Stimulated activated naive CD8-positive, alpha-beta T cell treated with anti-CD3 and anti-CD28 coated beads, Interleukin-15, Interleukin-2, amounts not matched to agents 100 U/mL and 50 U/mL, for 24 hours (primary cell): Measurements from ENCODE around the gene ADGRL2.
"Not testable (repeated sequence)": the region's sequence is repeated elsewhere in the genome, so short reads cannot be mapped to it uniquely, and the experiment has no call there.

Source experiments
- ATAC-seq: fragments of 150-1000 bp; cut with Tn5 transposase; one replicate; pipeline ENCODE4 v1.10.0; 2021
- DNase-seq: peaks from one replicate; pipeline ENCODE4 v3.0.0; 2021

The ADGRL2 gene

GRCh38 chr1:81850031-81850430 lies 49.3 kb downstream of the ADGRL2 start:
- ATAC-seq (no peak), DNase-seq (no peak)

- DNase-seq (no peak), ATAC-seq (no peak)
Measured at GRCh38 chr1:81850495-81850894, 49.8 kb downstream of the ADGRL2 start.

DNA sequence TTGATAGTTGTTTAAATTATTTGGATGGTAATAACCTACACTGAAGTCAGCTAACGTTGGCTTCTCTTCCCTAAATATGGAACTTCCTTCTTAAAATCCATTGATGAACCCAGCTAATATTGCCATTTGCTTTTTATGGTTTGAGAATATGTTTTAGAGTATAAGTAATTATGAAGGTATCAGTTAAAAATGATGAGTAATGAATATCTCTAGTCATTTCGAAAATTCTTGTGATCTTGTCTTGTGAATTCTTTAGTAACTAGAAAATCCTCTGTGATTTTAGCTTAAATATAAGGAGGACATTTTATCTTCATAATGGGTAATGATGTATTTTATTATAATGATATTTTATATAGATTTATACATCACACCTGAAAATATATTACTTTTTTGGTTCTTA lies 50.5 kb downstream of the ADGRL2 start:
- no peak for ATAC-seq
- DNase-seq, result no peak

- DNase-seq (no peak), ATAC-seq (no peak)
Measured at GRCh38 chr1:81852961-81853360, 52.2 kb downstream of the ADGRL2 start.

- no peak for DNase-seq
- no peak for ATAC-seq
Measured at GRCh38 chr1:81867235-81867634, 66.5 kb downstream of the ADGRL2 start.

DNA sequence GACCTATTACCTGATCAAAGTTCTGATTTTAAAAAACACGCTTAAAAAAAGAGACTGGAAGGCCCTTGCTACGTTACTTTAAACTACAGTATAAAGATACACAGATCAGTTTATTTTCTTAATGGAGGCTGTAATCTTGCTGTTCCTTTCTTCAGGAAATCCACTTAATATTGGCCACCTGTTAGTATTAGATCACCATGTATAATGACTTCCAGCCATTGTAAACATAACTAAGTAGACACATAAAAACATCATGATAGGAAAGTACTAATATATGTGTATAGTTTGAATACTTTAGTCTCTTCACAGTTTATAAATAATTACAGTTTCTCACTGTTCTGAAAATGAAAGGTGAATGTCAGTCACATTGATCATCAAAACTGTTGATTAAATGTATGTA lies 68.6 kb downstream of the ADGRL2 start:
- ATAC-seq (no peak), DNase-seq (no peak)

GRCh38 chr1:81871091-81871490 lies 70.4 kb downstream of the ADGRL2 start:
- not testable (repeated sequence) for ATAC-seq, DNase-seq

GRCh38 chr1:81873946-81874345 lies 73.2 kb downstream of the ADGRL2 start:
- DNase-seq (no peak), ATAC-seq (no peak)

DNA sequence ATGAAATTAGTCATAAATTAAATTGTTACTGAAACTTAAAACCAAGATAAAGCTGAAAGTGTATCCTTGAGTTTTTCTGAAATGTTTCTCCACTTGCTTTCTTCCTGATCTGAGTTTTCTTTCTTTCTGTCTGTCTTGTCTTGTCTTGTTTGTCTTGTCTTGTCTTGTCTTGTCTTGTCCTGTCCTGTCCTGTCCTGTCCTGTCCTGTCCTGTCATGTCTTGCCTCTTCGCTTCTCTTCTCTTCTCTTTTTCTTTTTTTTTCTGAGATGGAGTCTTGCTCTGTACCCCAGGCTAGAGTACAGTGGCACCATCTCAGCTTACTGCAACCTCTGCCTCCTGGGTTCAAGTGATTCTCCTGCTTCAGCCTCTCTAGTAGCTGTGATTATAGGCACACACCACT lies 73.7 kb downstream of the ADGRL2 start:
- no peak for ATAC-seq

GRCh38 chr1:81874940-81875339 lies 74.2 kb downstream of the ADGRL2 start:
- no peak for ATAC-seq
- no peak for DNase-seq

More for the DNA sequence above, 73.7 kb downstream of the ADGRL2 start:
- no peak for DNase-seq

DNA sequence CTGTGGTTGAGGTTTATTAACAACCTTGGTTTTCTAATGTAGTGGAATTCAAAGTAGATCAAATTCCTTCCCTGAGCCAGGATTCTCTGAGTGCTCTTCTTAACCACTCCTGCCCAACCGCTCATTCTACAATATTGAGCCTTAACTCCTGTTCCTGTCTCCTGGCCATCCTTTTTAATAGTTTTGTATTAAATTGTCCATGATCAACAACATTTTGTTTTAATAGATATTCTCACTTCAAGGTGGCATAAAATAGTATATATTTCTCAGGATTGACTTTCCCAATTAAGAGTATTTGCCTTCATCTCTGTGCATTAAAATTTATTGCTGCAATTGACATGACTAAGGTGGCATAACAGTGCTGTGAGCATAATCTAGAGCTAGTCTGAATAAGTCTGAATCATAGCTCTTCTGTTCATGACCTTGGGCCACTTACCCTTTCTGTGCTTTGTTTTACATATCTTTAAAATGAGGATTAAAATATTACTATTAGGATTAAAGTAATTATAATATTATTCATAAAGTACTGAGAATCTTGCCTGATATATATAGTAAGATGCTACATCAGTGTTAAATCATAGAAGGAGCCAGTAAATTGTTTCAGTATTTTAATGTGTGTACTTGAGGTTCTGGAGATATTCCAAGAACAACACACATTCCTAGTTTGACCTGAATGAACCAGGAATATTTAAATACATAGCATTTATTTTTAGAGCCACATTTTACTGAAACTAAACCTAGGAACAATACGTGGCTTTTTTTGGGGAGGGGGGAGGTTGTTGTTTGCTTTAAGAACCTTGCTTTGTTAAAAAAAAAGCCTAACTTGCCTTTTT lies 76.4 kb downstream of the ADGRL2 start:
- ATAC-seq (no peak), DNase-seq (no peak)

- no peak for ATAC-seq
- no peak for DNase-seq
Measured at GRCh38 chr1:81877940-81878339, 77.2 kb downstream of the ADGRL2 start.

- no peak for DNase-seq
- ATAC-seq, result no peak
Measured at GRCh38 chr1:81878538-81878937, 77.8 kb downstream of the ADGRL2 start.

GRCh38 chr1:81880781-81881180 lies 80.0 kb downstream of the ADGRL2 start:
- ATAC-seq (no peak), DNase-seq (no peak)

- ATAC-seq (no peak), DNase-seq (no peak)
Measured at GRCh38 chr1:81885291-81885690, 84.6 kb downstream of the ADGRL2 start.

GRCh38 chr1:81886292-81886691 lies 85.6 kb downstream of the ADGRL2 start:
- not testable (repeated sequence) for ATAC-seq, DNase-seq

DNA sequence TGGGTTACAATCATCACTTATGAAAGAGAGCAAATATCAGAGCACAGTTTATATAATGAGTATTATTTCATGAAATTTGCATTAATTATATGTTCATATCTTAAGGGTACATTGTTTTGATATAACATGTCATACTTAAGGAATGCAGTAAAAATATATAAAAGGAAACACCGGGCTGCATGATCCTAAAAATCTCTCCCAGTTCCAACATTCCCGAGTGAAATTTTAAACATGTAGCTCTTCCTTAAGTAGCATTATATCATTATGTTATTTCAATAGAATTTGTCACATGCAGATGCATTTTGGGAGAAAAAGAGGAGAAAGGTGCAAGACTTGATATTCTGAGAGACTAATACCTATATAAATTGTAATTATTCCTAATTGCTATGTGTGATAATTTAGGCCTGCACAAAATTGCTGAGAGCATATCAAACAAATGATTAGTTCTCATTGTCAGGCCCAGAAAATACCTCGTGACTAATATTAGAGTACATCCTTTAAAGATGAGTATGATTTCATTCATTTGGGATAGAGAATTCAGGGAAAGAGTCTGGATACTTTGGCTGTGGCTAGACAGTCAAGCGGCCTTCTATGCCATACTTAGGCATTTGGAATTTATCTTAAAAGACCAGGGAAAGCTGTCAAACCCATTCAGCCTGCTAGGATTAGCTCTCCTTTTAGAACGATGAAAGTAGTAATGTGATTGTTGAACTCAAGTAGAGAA lies 86.8 kb downstream of the ADGRL2 start:
- ATAC-seq (no peak), DNase-seq (no peak)

GRCh38 chr1:81889166-81889565 lies 88.4 kb downstream of the ADGRL2 start:
- DNase-seq, result no peak
- ATAC-seq, result no peak

- no peak for DNase-seq
- ATAC-seq, result no peak
Measured at GRCh38 chr1:81894867-81895266, 94.1 kb downstream of the ADGRL2 start.

GRCh38 chr1:81899214-81899821 lies 98.6 kb downstream of the ADGRL2 start:
- DNase-seq (no peak), ATAC-seq (no peak)

DNA sequence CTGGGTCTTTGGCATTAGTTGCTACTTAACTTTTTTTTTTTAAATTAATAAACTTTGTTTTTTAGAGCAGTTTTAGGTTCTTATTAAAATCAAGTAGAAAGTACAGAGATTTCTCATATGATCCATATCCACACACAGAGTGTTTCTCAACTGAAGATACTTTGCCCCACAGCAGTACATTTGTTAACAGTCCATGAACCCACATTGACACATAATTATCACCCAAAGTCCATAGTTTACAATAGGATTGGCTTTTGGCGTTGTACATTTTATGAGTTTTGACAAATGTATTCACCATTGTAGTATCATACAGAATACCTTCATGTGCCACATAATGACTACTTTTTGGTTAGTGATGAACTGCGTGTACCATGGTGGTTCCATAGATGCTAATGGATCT lies 106.8 kb downstream of the ADGRL2 start:
- no peak for DNase-seq

GRCh38 chr1:81912383-81912782 lies 111.6 kb downstream of the ADGRL2 start:
- no peak for ATAC-seq
- no peak for DNase-seq

More for the DNA sequence above, 106.8 kb downstream of the ADGRL2 start:
- ATAC-seq, result no peak

DNA sequence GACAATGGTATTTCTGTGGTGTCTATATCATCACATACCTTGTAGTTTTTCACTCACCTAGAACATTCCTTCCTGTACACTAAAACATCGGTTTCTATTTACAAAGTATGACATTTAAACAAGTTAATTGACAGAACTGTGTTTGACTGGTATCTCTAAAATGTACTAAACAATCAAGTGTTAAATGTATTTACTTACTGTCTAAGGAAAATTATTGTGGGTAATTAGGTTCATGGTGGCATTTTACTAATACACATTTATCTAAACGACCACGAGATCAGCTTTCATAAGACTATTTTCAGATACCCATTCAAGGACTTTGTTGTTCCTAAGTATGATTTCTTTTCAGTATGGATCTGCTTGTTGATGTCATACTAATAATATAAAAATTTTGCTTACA lies 115.2 kb downstream of the ADGRL2 start:
- DNase-seq (no peak), ATAC-seq (no peak)
